ENCODE results near the gene SPRR2F.
"Not testable (repeated sequence)": the region's sequence is repeated elsewhere in the genome, so short reads cannot be mapped to it uniquely, and the experiment has no call there.

Gene SPRR2F

GRCh38 chr1:153125536-153125935, 12.2 kb upstream of the SPRR2F start:
- no peaks in the 10 kb centered on the region for H3K36me3 ChIP-seq (ENCODE audit: control insufficient read depth, insufficient read depth, low read length)
- no peaks in the 10 kb centered on the region for H3K4me1 ChIP-seq (ENCODE audit: control insufficient read depth, insufficient read depth, low read length, poor library complexity, severe bottlenecking)
- H3K27ac ChIP-seq (ENCODE audit: insufficient read depth, low read length, poor library complexity, severe bottlenecking), result no peak overlapping the region
- DNase-seq, result no peak
- H3K9me3 ChIP-seq (ENCODE audit: control insufficient read depth, low read length), result no peaks in the 10 kb centered on the region
- no peak overlapping the region for H3K4me3 ChIP-seq (ENCODE audit: insufficient read depth, low read depth, low read length, poor library complexity, severe bottlenecking)
- no peaks in the 10 kb centered on the region for H3K27me3 ChIP-seq (replicated peaks; ENCODE audit: control insufficient read depth, insufficient read depth, low read length, poor library complexity, severe bottlenecking)

DNA sequence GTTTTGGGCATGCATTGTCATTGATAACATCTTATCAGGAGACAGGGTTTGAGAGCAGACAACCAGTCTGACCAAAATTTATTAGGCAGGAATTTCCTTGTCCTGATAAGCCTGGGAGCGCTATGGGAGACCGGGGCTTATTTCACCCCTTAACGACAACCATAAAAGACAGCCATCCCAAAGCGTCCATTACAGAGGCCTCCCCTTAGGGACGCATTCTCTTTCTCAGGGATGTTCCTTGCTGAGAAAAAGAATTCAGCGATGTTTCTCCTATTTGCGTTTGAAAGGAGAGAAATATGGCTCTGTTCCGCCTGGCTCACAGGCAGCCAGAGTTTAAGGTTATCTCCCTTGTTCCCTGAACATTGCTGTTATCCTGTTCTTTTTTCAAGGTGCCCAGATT, 10.5 kb upstream of the SPRR2F start:
- not testable (repeated sequence) for H3K27ac ChIP-seq (ENCODE audit: insufficient read depth, low read length, poor library complexity, severe bottlenecking); H3K36me3 ChIP-seq (ENCODE audit: control insufficient read depth, insufficient read depth, low read length); H3K4me3 ChIP-seq (ENCODE audit: insufficient read depth, low read depth, low read length, poor library complexity, severe bottlenecking); H3K27me3 ChIP-seq (replicated peaks; ENCODE audit: control insufficient read depth, insufficient read depth, low read length, poor library complexity, severe bottlenecking); H3K4me1 ChIP-seq (ENCODE audit: control insufficient read depth, insufficient read depth, low read length, poor library complexity, severe bottlenecking); H3K9me3 ChIP-seq (ENCODE audit: control insufficient read depth, low read length); DNase-seq

- no peak overlapping the region for H3K4me3 ChIP-seq (ENCODE audit: insufficient read depth, low read depth, low read length, poor library complexity, severe bottlenecking)
- H3K4me1 ChIP-seq (ENCODE audit: control insufficient read depth, insufficient read depth, low read length, poor library complexity, severe bottlenecking), result no peaks in the 10 kb centered on the region
- no peak for DNase-seq
- no peaks in the 10 kb centered on the region for H3K9me3 ChIP-seq (ENCODE audit: control insufficient read depth, low read length)
- H3K36me3 ChIP-seq (ENCODE audit: control insufficient read depth, insufficient read depth, low read length), result no peaks in the 10 kb centered on the region
- H3K27me3 ChIP-seq (replicated peaks; ENCODE audit: control insufficient read depth, insufficient read depth, low read length, poor library complexity, severe bottlenecking), result no peaks in the 10 kb centered on the region
- no peak overlapping the region for H3K27ac ChIP-seq (ENCODE audit: insufficient read depth, low read length, poor library complexity, severe bottlenecking)
Observed at GRCh38 chr1:153122831-153123421, 9.6 kb upstream of the SPRR2F start.

GRCh38 chr1:153120945-153121344, 7.6 kb upstream of the SPRR2F start:
- no peaks in the 10 kb centered on the region for H3K36me3 ChIP-seq (ENCODE audit: control insufficient read depth, insufficient read depth, low read length)
- no peak overlapping the region for H3K4me3 ChIP-seq (ENCODE audit: insufficient read depth, low read depth, low read length, poor library complexity, severe bottlenecking)
- no peak overlapping the region for H3K27ac ChIP-seq (ENCODE audit: insufficient read depth, low read length, poor library complexity, severe bottlenecking)
- no peaks in the 10 kb centered on the region for H3K9me3 ChIP-seq (ENCODE audit: control insufficient read depth, low read length)
- H3K4me1 ChIP-seq (ENCODE audit: control insufficient read depth, insufficient read depth, low read length, poor library complexity, severe bottlenecking), result no peaks in the 10 kb centered on the region
- no peak for DNase-seq
- H3K27me3 ChIP-seq (replicated peaks; ENCODE audit: control insufficient read depth, insufficient read depth, low read length, poor library complexity, severe bottlenecking), result no peaks in the 10 kb centered on the region

DNA sequence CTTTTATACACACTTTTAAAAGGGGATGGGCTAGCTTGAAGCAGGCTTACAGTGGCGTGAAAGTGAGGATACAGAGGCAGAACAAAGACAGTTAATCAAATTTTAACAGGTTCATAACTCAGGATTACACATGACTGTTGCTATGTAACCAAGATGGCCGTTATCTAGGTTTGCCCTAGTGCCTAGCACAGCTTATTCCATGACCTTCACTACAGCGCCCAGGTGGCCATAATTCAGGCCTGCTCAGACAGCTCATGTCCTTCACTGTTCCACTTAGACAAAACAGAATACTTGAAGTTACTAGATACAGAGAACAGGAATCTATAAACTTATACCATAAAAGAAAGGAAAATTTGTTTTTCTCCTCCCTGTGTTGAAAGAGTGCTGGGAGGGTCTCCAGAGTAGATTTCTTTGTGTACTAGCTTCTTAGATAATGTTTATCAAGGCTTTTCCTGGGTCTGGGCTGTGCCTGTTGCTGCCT, 6.2 kb upstream of the SPRR2F start:
- no peak for DNase-seq

GRCh38 chr1:153115264-153115663, 1.9 kb upstream of the SPRR2F start:
- H3K27ac ChIP-seq (ENCODE audit: insufficient read depth, low read length, poor library complexity, severe bottlenecking); H3K36me3 ChIP-seq (ENCODE audit: control insufficient read depth, insufficient read depth, low read length); H3K4me3 ChIP-seq (ENCODE audit: insufficient read depth, low read depth, low read length, poor library complexity, severe bottlenecking); H3K27me3 ChIP-seq (replicated peaks; ENCODE audit: control insufficient read depth, insufficient read depth, low read length, poor library complexity, severe bottlenecking); H3K9me3 ChIP-seq (ENCODE audit: control insufficient read depth, low read length); DNase-seq; H3K4me1 ChIP-seq (ENCODE audit: control insufficient read depth, insufficient read depth, low read length, poor library complexity, severe bottlenecking): not testable (repeated sequence)

More for the DNA sequence above, 6.2 kb upstream of the SPRR2F start:
- no peaks in the 10 kb centered on the region for H3K27me3 ChIP-seq (replicated peaks; ENCODE audit: control insufficient read depth, insufficient read depth, low read length, poor library complexity, severe bottlenecking)
- H3K4me1 ChIP-seq (ENCODE audit: control insufficient read depth, insufficient read depth, low read length, poor library complexity, severe bottlenecking), result no peaks in the 10 kb centered on the region
- H3K27ac ChIP-seq (ENCODE audit: insufficient read depth, low read length, poor library complexity, severe bottlenecking), result no peak overlapping the region
- no peak overlapping the region for H3K4me3 ChIP-seq (ENCODE audit: insufficient read depth, low read depth, low read length, poor library complexity, severe bottlenecking)
- no peaks in the 10 kb centered on the region for H3K9me3 ChIP-seq (ENCODE audit: control insufficient read depth, low read length)
- no peaks in the 10 kb centered on the region for H3K36me3 ChIP-seq (ENCODE audit: control insufficient read depth, insufficient read depth, low read length)

GRCh38 chr1:153112454-153112853, 862 bp downstream of the SPRR2F start:
- H3K4me1 ChIP-seq (ENCODE audit: control insufficient read depth, insufficient read depth, low read length, poor library complexity, severe bottlenecking); H3K4me3 ChIP-seq (ENCODE audit: insufficient read depth, low read depth, low read length, poor library complexity, severe bottlenecking); H3K27ac ChIP-seq (ENCODE audit: insufficient read depth, low read length, poor library complexity, severe bottlenecking); H3K27me3 ChIP-seq (replicated peaks; ENCODE audit: control insufficient read depth, insufficient read depth, low read length, poor library complexity, severe bottlenecking); H3K36me3 ChIP-seq (ENCODE audit: control insufficient read depth, insufficient read depth, low read length); DNase-seq; H3K9me3 ChIP-seq (ENCODE audit: control insufficient read depth, low read length): not testable (repeated sequence)

DNA sequence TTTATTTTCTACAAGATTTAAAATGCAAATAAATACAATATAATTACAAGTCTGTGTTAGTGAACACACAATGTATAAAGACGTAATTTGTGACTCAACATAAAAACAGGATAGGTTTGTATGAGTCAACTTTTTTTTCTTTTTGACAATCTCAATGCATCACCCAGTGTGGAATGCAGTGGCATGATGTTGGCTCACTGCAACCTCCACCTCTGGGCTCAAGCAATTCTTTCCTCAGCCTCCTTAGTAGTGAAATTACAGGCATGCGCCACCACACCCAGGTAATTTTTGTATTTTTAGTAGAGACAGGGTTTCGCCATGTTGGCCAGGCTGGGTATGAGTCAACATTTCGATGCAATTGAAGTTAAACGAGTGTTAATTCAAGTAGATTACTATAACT, 13.1 kb downstream of the SPRR2F start:
- Histone ChIP-seq H3K27me3 (replicated peaks; ENCODE audit: control insufficient read depth, insufficient read depth, low read length, poor library complexity, severe bottlenecking) (peaks cover 5% of the 10 kb centered on the region), H3K9me3 (ENCODE audit: control insufficient read depth, low read length) (no peaks in the 10 kb centered on the region), H3K36me3 (ENCODE audit: control insufficient read depth, insufficient read depth, low read length) (no peaks in the 10 kb centered on the region), H3K27ac (ENCODE audit: insufficient read depth, low read length, poor library complexity, severe bottlenecking) (no peak overlapping the region), H3K4me1 (ENCODE audit: control insufficient read depth, insufficient read depth, low read length, poor library complexity, severe bottlenecking) (no peaks in the 10 kb centered on the region), H3K4me3 (ENCODE audit: insufficient read depth, low read depth, low read length, poor library complexity, severe bottlenecking) (no peak overlapping the region)
- no peak for DNase-seq

DNA sequence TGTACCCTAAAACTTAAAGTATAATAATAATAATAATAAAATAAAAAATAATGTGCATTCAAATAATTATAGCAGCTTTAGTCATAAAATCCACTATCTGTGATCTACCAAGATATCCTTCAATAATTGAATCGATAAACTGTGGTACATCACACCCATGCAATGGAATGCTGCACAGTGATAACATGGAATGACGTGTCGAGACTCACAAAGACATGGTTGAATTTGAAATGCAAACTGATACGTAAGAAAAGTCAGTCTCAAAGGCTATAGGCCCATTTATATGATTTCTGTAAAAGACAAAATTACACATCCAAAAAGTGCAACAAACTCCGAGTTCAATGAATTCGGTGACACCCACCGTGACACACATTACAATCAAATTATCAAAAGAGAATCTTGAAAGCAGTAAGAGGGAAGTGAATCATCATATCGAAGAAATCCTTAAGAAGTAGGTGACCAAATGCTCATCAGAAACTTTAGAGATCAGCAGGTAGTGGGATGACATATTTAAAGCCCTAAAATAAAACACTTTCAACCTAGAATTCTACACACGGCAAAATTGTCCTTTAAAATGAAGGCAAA, 13.8 kb downstream of the SPRR2F start:
- Histone ChIP-seq H3K36me3 (ENCODE audit: control insufficient read depth, insufficient read depth, low read length) (no peaks in the 10 kb centered on the region), H3K9me3 (ENCODE audit: control insufficient read depth, low read length) (no peaks in the 10 kb centered on the region), H3K27ac (ENCODE audit: insufficient read depth, low read length, poor library complexity, severe bottlenecking) (no peak overlapping the region), H3K4me3 (ENCODE audit: insufficient read depth, low read depth, low read length, poor library complexity, severe bottlenecking) (no peak overlapping the region), H3K27me3 (replicated peaks; ENCODE audit: control insufficient read depth, insufficient read depth, low read length, poor library complexity, severe bottlenecking) (peaks cover 5% of the 10 kb centered on the region), H3K4me1 (ENCODE audit: control insufficient read depth, insufficient read depth, low read length, poor library complexity, severe bottlenecking) (no peaks in the 10 kb centered on the region)
- DNase-seq, result no peak

- Histone ChIP-seq H3K4me3 (ENCODE audit: insufficient read depth, low read depth, low read length, poor library complexity, severe bottlenecking) (no peak overlapping the region), H3K36me3 (ENCODE audit: control insufficient read depth, insufficient read depth, low read length) (no peaks in the 10 kb centered on the region), H3K27me3 (replicated peaks; ENCODE audit: control insufficient read depth, insufficient read depth, low read length, poor library complexity, severe bottlenecking) (peaks cover 5% of the 10 kb centered on the region), H3K27ac (ENCODE audit: insufficient read depth, low read length, poor library complexity, severe bottlenecking) (no peak overlapping the region), H3K4me1 (ENCODE audit: control insufficient read depth, insufficient read depth, low read length, poor library complexity, severe bottlenecking) (no peaks in the 10 kb centered on the region), H3K9me3 (ENCODE audit: control insufficient read depth, low read length) (no peaks in the 10 kb centered on the region)
- DNase-seq, result no peak
Observed at GRCh38 chr1:153095764-153096163, 17.6 kb downstream of the SPRR2F start.
